Activated CD4-positive, CD25-positive, alpha-beta regulatory T cell treated with anti-CD3 and anti-CD28 coated beads, Interleukin-2, amount 50 U/mL, for 16 hours (primary cell): ENCODE data around the gene RNF224.
A peak's percentile ranks its signal among the peaks of the same experiment; 100 is the strongest.

ENCODE experiments used
- DNase-seq: peaks from one replicate; pipeline ENCODE4 v3.0.0-alpha.2; 2020; ENCODE audit warnings: low read depth, low spot score

Gene RNF224

GRCh38 chr9:137227054-137227852 is at the start of gene RNF224:
RNF224 (plus strand) TSS chr9:137227502; CDS start chr9:137228336, 834 bp downstream.
- DNase-seq = peak; percentile 66

GRCh38 chr9:137178201-137178938 is 48.9 kb upstream of the RNF224 start:
- DNase-seq = no peak

DNA sequence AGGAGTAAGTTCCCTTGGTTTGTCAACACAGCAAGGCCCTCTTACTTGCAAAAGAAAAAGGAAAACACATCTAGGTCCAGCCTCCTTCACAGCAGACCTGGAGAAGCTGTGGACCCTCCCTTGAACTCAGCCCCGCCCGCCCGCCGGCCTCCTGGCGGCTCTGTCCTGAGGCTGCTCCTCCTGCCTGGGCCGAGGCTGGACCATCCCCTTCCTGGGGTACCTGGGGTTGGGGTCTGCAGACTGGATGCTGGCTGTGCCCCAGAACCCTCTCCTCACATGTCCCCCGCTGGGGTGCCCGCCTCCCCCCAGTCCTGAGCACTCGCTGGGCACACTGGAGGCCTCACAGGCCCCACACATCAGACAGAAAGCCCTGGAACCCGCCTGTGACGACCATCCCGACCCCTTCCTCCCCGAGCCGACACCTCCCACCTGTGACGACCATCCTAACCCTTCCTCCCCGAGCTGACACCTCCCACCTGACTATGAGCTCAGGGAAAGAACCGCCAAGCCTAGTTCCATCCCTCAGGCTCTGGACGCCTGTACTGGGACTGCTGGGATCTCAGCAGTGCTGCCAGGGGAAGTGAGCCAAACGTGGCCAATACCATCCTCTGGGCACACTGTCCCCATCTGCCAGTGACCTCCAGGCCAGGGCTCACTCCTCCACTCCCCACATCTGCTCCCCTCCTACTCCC is 48.2 kb upstream of the RNF224 start:
- no peak for DNase-seq

DNA sequence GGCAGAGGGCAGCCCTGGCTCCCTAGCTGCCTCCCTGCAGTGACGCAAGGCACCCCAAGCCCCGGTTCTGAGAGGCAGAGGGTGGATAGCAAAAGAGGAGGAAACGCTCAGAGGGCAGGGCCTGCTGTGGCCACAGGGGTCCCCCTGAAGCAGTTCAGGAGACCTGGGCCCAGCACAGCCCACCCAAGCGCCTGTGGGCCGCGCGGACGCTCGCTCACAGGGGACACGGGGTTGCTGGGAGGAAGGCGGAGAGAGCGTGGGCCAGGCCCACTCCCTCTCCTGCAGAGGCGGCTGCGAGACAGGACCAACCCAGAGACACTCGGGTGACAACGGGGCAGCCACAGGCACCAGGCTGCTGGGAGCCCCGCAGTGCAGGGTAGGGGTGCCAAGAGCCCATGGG is 47.5 kb upstream of the RNF224 start:
- no peak for DNase-seq

GRCh38 chr9:137180491-137180890 is 46.8 kb upstream of the RNF224 start:
- no peak for DNase-seq

DNA sequence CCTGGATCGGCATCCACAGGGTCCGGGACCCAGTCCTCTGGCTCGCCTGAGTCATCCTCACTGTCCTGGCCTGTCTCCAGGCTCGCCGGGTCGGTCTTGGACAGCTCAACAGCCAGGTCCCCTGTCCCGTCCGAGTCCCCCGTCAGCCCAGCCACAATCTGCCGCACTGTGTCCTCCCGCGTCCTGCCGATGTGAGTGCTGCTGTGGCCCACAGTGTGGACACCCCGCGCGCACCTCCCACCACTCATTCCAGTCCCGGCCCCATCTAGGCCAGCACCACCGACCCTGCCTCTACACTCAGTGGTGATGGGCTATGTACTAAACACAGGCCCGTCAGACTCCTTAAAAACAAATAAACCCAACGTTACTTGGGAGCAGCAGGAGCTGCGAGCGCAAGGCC is 45.6 kb upstream of the RNF224 start:
- DNase-seq = no peak

DNA sequence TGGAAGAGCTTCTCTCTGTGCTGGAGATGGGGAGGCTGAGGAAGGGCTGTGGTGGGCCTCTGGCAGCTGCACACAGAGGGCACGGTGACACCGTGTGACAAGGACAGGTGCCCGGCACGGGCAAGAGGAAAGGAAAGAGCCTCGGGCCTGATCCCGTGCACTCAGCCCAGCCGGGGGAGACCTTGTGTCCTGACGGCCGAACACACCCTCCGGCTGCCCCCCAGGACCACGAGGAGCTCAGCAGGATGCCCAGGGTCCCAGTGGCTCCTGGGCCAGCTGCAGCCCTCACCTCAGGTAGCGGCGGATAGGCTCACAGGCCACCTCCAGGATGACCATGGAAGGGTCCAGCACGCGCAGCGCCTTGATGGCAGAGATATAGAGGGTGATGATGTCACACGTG is 44.5 kb upstream of the RNF224 start:
- DNase-seq = no peak

DNA sequence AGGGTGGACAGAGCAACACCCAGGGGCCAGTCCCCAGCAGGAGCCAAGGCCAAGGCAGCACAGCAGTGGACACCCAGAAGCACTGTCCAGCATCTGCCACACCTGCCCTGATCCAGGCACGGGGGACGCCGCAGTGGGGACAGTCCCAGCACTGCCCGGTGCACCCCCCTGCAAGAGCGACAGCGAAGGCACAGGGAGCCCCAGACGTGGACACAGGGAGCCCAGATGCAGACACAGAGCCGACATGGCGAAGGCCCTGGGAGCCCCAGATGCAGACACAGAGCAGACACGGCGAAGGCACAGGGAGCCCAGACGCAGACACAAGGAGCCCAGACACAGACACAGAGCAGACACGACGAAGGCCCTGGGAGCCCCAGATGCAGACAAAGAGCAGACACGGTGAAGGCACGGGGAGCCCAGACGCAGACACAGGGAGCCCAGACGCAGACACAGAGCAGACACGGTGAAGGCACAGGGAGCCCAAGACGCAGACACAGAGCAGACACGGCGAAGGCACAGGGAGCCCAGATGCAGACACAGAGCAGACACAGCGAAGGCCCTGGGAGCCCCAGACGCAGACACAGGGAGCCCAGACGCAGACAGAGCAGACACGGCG is 43.2 kb upstream of the RNF224 start:
- no peak for DNase-seq

DNA sequence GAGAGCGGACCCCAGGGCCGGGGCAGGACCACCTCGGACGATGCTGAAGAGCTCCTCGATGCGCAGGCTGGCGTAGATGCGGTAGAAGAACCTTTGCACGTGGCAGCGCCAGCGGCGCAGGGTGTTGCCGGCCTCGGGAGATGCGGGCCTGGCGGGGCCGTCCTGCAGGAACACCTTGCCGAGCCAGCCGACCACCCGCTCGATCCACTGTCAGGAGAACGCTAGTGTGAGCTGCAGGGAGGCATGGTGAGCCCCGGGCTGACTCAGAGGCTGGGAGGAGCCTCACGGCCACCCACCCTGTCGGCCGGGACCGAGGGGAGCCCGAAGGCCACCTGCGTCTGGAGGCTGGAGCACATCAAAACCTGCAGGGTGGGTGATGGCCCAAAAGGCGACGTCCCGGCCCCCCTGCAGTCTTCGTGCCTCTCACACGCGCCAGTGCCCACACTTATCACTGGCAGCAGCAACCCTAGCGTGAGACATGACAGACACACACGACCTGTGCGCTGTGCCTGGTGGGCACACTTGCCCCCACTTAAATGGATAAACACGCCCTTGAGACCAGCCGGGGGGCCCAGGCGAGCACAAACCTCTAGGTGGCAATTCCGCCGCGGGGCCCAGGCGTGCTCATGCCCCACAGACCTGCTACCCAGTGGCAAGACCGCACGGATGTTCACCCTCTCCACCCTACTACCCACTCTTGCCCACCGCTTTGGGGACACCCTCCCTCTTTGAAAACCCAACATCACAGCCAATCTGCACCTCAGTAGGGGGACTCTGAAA is 42.2 kb upstream of the RNF224 start:
- no peak for DNase-seq

- DNase-seq = no peak
Observed at GRCh38 chr9:137185921-137186320, 41.4 kb upstream of the RNF224 start.

DNA sequence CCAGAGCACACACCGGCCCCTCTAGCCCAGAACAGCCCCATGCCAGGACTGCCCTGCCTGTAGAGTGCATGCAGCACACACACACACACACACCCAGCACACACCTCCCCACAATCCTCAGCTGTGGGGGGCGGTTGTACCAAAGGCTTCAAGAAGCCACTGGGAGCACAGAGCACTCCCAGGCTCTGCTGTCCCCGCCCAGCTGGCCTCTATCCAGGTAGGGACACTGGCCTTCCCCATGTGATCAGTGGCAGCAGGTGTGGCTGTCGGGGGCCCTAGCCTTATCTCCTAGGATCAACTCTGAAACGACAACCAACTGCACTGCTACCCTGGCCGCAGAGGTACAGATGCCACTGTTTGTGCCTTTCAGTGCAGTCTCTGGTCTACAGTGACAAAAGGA is 40.9 kb upstream of the RNF224 start:
- DNase-seq = no peak

DNA sequence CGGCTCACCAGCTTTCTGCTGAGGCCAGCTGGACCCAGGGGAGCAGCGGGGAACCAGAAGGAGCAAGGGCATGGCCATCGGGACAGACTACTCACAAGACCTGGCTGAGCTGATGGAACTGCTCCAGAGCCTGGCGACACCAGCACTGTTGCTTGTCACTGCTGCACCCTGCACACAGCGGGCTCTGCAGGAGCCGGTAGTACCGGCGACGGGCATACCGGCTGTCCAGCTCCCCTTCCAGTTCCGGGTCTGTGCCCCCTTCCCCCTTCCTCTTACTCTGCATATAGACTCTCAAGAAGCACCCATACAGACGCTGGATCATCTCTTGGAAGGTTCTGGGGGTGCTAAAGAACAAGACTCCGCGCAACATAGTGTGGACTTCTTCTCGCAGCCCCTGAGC is 39.9 kb upstream of the RNF224 start:
- DNase-seq = no peak

DNA sequence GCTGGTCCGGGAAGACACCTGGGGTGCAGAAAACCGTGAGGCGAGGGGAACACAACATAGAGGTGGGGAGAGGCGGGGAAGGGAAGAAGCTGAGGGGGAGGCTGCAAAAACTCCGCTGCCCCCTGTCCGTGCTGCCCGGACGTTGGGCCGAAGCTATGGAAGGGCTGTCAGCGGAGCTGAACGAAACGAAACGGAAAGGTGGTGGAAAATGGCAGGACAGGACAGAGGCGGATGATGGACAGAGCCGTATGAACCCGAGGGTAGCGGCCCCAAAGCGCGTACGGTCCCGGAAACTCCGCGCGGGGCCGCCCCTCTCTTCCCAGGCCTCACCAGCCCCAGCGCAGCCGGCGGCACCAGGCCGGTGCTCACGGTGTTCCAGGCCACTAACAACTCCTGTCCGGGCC is 39.2 kb upstream of the RNF224 start:
- DNase-seq = no peak

- DNase-seq = peak; percentile 92
Observed at GRCh38 chr9:137188490-137189296, 38.6 kb upstream of the RNF224 start, which contains the start of the genes ANAPC2 and SSNA1. ANAPC2 (minus strand) TSS chr9:137188560; CDS start chr9:137188532, 28 bp downstream. SSNA1 (plus strand) TSS chr9:137188676; CDS start chr9:137188727, 51 bp downstream.

- no peak for DNase-seq
Observed at GRCh38 chr9:137189297-137190295, 37.7 kb upstream of the RNF224 start.

DNA sequence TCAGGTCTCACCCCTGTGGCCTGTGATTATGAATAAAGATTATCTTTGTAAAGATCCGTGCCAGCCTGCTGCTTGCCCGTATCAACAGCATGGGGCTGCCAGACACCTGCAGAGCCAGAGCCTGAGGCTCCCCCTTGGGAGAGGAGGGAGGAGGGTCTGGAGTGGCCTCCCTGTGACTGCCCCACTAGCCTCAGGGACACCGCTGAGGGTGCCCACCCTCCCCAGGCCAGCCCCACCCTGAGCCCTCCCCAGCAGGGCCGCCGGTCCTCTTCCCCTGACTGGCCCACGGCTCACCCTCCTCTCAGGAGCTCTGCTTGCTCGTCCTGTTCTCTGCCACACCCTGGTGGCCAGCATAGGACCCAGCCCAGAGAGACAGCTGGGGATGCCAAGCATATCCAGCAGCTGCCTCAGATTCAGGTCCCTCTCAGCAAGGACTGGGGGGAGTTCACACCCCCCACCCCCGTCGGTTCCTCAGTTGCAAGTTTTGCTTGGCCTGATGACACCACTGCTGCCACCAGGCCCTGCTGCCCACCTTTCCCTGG is 36.9 kb upstream of the RNF224 start:
- DNase-seq = no peak

DNA sequence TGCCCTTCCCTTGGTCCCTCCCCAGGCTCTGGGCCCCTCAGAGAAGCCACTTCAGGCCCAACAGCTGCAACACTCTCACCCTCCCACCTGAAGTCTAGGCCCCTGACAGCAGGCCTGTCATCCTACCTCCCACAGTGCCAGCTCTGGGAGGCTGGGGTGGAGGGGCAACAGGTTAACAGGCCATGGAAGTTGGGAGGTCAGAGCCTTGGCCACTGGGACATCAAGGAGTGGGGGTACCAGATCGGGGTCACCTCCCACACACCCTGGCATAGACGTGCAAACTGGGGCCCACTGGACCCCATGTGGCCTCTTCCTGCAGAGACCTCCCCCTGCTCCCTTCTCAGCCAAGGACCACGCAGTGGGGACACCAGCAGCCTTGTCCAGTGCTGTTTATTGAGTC is 36.1 kb upstream of the RNF224 start:
- no peak for DNase-seq

DNA sequence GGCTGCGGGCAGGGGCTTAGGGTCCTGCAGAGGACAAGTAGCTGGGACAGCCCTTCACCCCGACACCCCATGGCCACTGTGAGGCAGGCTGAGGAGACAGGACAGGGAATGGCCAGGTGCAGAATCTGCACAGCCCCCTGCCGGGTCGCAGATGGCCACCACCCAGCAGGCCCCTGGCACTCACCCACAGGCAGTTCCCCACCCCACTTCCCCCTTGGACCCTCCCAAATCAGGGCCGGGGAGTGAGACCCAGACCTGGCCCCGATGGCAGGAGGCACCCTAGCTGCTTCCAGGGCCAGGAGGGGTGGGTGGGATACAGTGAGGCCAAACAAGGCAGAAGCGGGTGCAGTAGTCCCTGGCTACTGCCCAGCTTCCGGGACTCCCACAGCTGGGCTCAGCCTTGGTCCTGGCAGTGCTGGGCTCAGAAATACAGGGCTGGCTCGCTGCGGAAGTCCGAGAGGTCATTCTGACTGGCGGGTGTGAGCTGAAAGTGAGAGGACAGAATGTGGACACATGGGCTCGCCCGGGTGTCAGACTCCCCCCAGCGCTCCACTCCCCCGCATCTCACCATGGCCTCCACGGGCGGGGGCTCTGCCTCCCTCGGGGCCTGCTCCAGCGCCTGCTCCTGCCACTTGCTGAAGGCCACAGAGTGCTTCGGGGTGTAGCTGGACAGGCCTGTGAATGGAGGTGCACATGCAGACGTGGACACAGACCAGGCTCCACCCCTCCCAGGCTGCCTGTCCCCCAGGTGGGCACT is 35.4 kb upstream of the RNF224 start:
- DNase-seq = no peak
